ENCODE data around the gene ZNF419. TPM values are rescaled to one million over a fixed set of nuclear protein-coding genes. Genes with fewer than 3 reads are reported as not detected.
"Not testable (repeated sequence)": the region's sequence is repeated elsewhere in the genome, so short reads cannot be mapped to it uniquely, and the experiment has no call there.

Gene ZNF419
- 26.3 TPM for polyA plus RNA-seq (ENCODE audit: insufficient read length)
- long read RNA-seq, donor 1, full-length matches to known transcripts, result 4 of 4 reads
- long read RNA-seq, donor 1, partial matches to known transcripts, result 0 of 4 reads
- long read RNA-seq, donor 1, other reads (novel, unspliced or antisense), result 0 of 4 reads
- long read RNA-seq, donor 2, partial matches to known transcripts, result 0 of 3 reads
- long read RNA-seq, donor 2, other reads (novel, unspliced or antisense), result 0 of 3 reads
- long read RNA-seq, donor 3, partial matches to known transcripts, result 0 of 5 reads
- long read RNA-seq, donor 3, other reads (novel, unspliced or antisense), result 0 of 5 reads
- long read RNA-seq, donor 4, result 0 reads
- long read RNA-seq, donor 5, partial matches to known transcripts, result 0 of 6 reads
- long read RNA-seq, donor 5, other reads (novel, unspliced or antisense), result 0 of 6 reads
- long read RNA-seq, donor 6, full-length matches to known transcripts, result 4 of 4 reads
- long read RNA-seq, donor 6, partial matches to known transcripts, result 0 of 4 reads
- long read RNA-seq, donor 6, other reads (novel, unspliced or antisense), result 0 of 4 reads
- long read RNA-seq, donor 7, partial matches to known transcripts, result 0 of 9 reads
- long read RNA-seq, donor 7, other reads (novel, unspliced or antisense), result 0 of 9 reads
- long read RNA-seq, donor 8, result 0 reads

GRCh38 chr19:57487477-57488298 is at the start of gene ZNF419:
Gene ZNF419, plus strand, starts transcription at chr19:57487750. Its CDS starts 201 bp downstream, at chr19:57487951.
- peak; percentile 91 for DNase-seq

- DNase-seq, result no peak
Measured at GRCh38 chr19:57437931-57438330, 49.6 kb upstream of the ZNF419 start.

GRCh38 chr19:57438925-57439324 is 48.6 kb upstream of the ZNF419 start:
- DNase-seq, result no peak

- no peak for DNase-seq
Measured at GRCh38 chr19:57441979-57442752, 45.4 kb upstream of the ZNF419 start.

- DNase-seq, result no peak
Measured at GRCh38 chr19:57443121-57443696, 44.3 kb upstream of the ZNF419 start.

GRCh38 chr19:57452307-57452706 is 35.2 kb upstream of the ZNF419 start:
- no peak for DNase-seq

GRCh38 chr19:57465680-57466381 is 21.7 kb upstream of the ZNF419 start:
- DNase-seq, result no peak

GRCh38 chr19:57466489-57466888 is 21.1 kb upstream of the ZNF419 start:
- no peak for DNase-seq

GRCh38 chr19:57473646-57474045 is 13.9 kb upstream of the ZNF419 start:
- no peak for DNase-seq

GRCh38 chr19:57477191-57478008 is 10.2 kb upstream of the ZNF419 start, which contains the start of gene ZNF772:
Gene ZNF772, minus strand, starts transcription at chr19:57477566. Its CDS starts 257 bp downstream, at chr19:57477309.
- DNase-seq, result peak; percentile 95

GRCh38 chr19:57488299-57488644 is 722 bp downstream of the ZNF419 start:
- DNase-seq, result not testable (repeated sequence)

GRCh38 chr19:57499332-57499679 is 11.8 kb downstream of the ZNF419 start:
- DNase-seq, result not testable (repeated sequence)

- peak; percentile 93 for DNase-seq
Measured at GRCh38 chr19:57499680-57500395, 12.3 kb downstream of the ZNF419 start, which contains the start of gene ZNF773. Gene ZNF773, plus strand, starts transcription at chr19:57499938. Its CDS starts 143 bp downstream, at chr19:57500081.

- not testable (repeated sequence) for DNase-seq
Measured at GRCh38 chr19:57500400-57500799, 12.8 kb downstream of the ZNF419 start.

GRCh38 chr19:57506163-57506562 is 18.6 kb downstream of the ZNF419 start:
- DNase-seq, result no peak

- DNase-seq, result no peak
Measured at GRCh38 chr19:57511484-57511883, 23.9 kb downstream of the ZNF419 start.

GRCh38 chr19:57512845-57513244 is 25.3 kb downstream of the ZNF419 start:
- no peak for DNase-seq

GRCh38 chr19:57515255-57515654 is 27.7 kb downstream of the ZNF419 start:
- DNase-seq, result no peak

GRCh38 chr19:57518021-57518420 is 30.5 kb downstream of the ZNF419 start:
- DNase-seq, result not testable (repeated sequence)

All from left kidney (tissue), 8 donors.